Spleen (tissue), 13 donors: Measurements from ENCODE around the gene MED26. TPM values are rescaled to one million over a fixed set of nuclear protein-coding genes. Genes with fewer than 3 reads are reported as not detected.
A peak's percentile ranks its signal among the peaks of the same experiment; 100 is the strongest.
"Not testable (repeated sequence)": the region's sequence is repeated elsewhere in the genome, so short reads cannot be mapped to it uniquely, and the experiment has no call there.

Experiments used
- DNase-seq: peaks from one replicate; pipeline ENCODE4 v3.0.0-alpha.2; 2020
- H3K27ac ChIP-seq, 8 donors: fragments of 200-600 bp; sonication (generic) in 7 of 8; 1 replicate in 4 of 8; 2 replicates in 4 of 8; pipeline versions ENCODE4 v1.5.0 to v1.8.0; 2016 to 2021; ENCODE audit warnings: inconsistent platforms in 4 of 8, mild to moderate bottlenecking in 4 of 8, moderate library complexity in 1 of 8
- H3K27me3 ChIP-seq, 7 donors: fragments of 200-600 bp; sonication (generic) in 6 of 7; replicated peaks in 1 of 7; 1 replicate in 4 of 7; 2 replicates in 3 of 7; pipeline versions ENCODE4 v1.5.0 to v1.8.0; 2016 to 2021; ENCODE audit warnings: inconsistent platforms in 3 of 7, mild to moderate bottlenecking in 1 of 7
- H3K36me3 ChIP-seq, 6 donors: fragments of 200-600 bp; sonication (generic) in 5 of 6; 1 replicate in 4 of 6; 2 replicates in 2 of 6; pipeline versions ENCODE4 v1.5.0 to v1.8.0; 2016 to 2021; ENCODE audit warnings: inconsistent platforms in 2 of 6
- H3K4me1 ChIP-seq, 6 donors: fragments of 200-600 bp; sonication (generic) in 5 of 6; 1 replicate in 3 of 6; 2 replicates in 3 of 6; pipeline versions ENCODE4 v1.5.0 to v1.8.0; 2016 to 2021; ENCODE audit warnings: inconsistent platforms in 3 of 6
- H3K4me3 ChIP-seq, 8 donors: fragments of 200-600 bp; sonication (generic) in 7 of 8; 1 replicate in 4 of 8; 2 replicates in 4 of 8; pipeline versions ENCODE4 v1.5.0 to v1.8.0; 2016 to 2021; ENCODE audit warnings: inconsistent platforms in 4 of 8, mild to moderate bottlenecking in 4 of 8, moderate library complexity in 2 of 8
- H3K9me3 ChIP-seq, 8 donors: fragments of 200-600 bp; sonication (generic) in 7 of 8; 1 replicate in 4 of 8; 2 replicates in 4 of 8; pipeline versions ENCODE4 v1.5.0 to v1.8.0; 2016 to 2021; ENCODE audit warnings: inconsistent platforms in 4 of 8
- CTCF ChIP-seq, 11 experiments: fragments of 200-600 bp in 7 of 11; fragments of 450-650 bp in 4 of 11; sonication (generic) in 4 of 11; IDR thresholded peaks in 8 of 11; conservative IDR thresholded peaks in 3 of 11; 1 replicate in 7 of 11; 2 replicates in 4 of 11; pipeline versions ENCODE4 v1.4.0 to v1.8.0; 2016 to 2021; ENCODE audit warnings: antibody characterized with exemption in 11 of 11, inconsistent platforms in 4 of 11, mild to moderate bottlenecking in 1 of 11
- POLR2A ChIP-seq, 3 donors: fragments of 450-650 bp; IDR thresholded peaks; one replicate each; pipeline ENCODE4 v1.5.1; 2017; ENCODE audit warnings: antibody characterized with exemption in 3 of 3, mild to moderate bottlenecking in 1 of 3
- POLR2AphosphoS5 ChIP-seq, 3 donors: sonication (generic); formaldehyde crosslinking; IDR thresholded peaks; one replicate each; pipeline ENCODE4 v1.5.1; 2017; ENCODE audit warnings: antibody characterized with exemption in 3 of 3
- WGBS, 5 donors: extraction: QIAGEN DNeasy Blood & Tissue Kit in 3 of 5; methylation state at CpG; one replicate each; pipeline versions ENCODE4 v1.1.5 to v1.1.7; 2013 to 2018; 5-methylcytosine and 5-hydroxymethylcytosine counted together
- intact Hi-C: fragments of 100-400 bp; cut with DNase I; formaldehyde crosslinking; loops from one replicate; pipeline ENCODE4 v1.15.0; 2023; ENCODE audit warnings: low total_unique reads
- long read RNA-seq, 2 donors: transcript quantifications; one replicate each; lab custom pipeline, GENCODE V29; 2026
- polyA plus RNA-seq, 3 donors: library from polyadenylated mRNA; stranded (reverse); fragments of 200-250 nt; gene quantifications; one replicate each; pipeline ENCODE4 v1.2.1, GENCODE V29; 2013
- total RNA-seq, 7 donors: library from RNA; depleted of rRNA in 3 of 7; stranded (reverse); fragments of >200 nt in 3 of 7; fragmentation: NEBNext Ultra II Directional in 4 of 7; extraction: Animal tissue kit (Norgen Biotek cat#: 25700) in 4 of 7; gene quantifications; one replicate each; pipeline versions ENCODE4 v1.1.0 to v1.2.1, GENCODE V29; 2016 to 2021
- donor health status: healthy with polysubstance abuse.
- donor health status: DM: no; HTN: no; CAD: no; lungs with moderate emphysema.
- donor health status: DM: no; HTN: no; CAD: no.
- donor health status: Bipolar disorder and iron deficiency.
- donor health status: healthy.
- donor health status: DM: no; HTN: no; CAD: no.
- donor health status: DM: yes; HTN: yes; CAD: no.

The MED26 gene
- total RNA-seq (10 to 100 TPM; 10.4 to 20.4 (median 17.1) TPM), polyA plus RNA-seq (1 to 10 TPM; 6.5 to 9.8 (median 8.8) TPM)
- long read RNA-seq, donor 1, transcript MED26-202 (1 exons, 3,871 nt): major isoform, 9 of 10 reads
- long read RNA-seq, donor 1, partial matches to known transcripts: 0 of 10 reads
- long read RNA-seq, donor 1, other reads (novel, unspliced or antisense): 0 of 10 reads
- long read RNA-seq, donor 2, transcript MED26-202 (1 exons, 3,871 nt): major isoform, 9 of 10 reads
- long read RNA-seq, donor 2, partial matches to known transcripts: 0 of 10 reads
- long read RNA-seq, donor 2, other reads (novel, unspliced or antisense): 0 of 10 reads

DNA sequence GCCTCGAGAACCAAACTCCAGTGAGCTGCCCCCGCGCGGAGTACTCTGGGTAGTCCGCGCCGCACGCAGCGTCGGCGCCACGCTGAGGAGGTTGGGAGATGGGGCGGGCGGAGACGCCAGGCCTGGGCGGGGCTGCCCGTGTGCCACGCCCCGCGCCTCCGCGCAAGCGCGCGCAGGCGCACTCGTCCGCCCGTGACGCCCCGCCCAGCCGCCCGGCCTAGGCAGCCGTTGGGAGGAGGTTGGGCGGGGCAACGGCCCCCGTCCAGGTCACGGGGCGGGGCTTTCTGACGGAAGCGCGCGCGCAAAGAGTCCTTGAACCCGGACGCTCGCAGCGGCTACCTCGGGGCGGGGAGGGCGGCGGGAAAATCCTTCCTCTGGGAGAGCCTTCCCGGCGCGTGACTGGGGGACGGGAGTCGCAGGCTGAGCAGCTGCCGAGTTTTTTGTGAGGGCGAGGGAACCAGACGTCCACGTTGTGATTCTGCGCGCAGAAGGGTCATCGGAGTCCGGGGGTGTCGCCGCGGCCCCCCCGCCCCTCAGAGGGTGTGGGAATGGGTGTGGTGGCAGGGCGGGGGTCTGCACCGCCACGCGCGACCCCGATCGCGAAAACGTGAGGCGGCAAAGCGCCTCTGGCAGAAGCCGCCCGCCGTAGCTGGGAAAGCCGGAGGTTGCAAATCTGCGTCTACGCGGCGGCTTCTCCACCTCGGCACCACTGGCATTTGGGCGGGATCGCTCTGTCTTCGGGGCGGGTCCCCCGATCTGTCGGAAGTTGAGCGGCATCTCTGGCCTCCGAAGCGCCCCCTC, at the start of gene MED26:
MED26 (minus strand) TSS at position 22 of the 801 bp plus-strand sequence. CDS start 261 bp downstream, outside the sequence.
- peak; percentile 98 for DNase-seq
- TF ChIP-seq CTCF (IDR thresholded peaks at IDR 0.05 in 8 of 11, conservative IDR thresholded peaks at IDR 0.05 in 3 of 11) (peak in 4 of 11 experiments; percentile 38 to 54 (median 48)), POLR2AphosphoS5 (IDR thresholded peaks at IDR 0.05) (peak; percentile 91 to 96 (median 93)), POLR2A (IDR thresholded peaks at IDR 0.05) (peak in 1 of 3 donors; percentile 54)
- Histone ChIP-seq H3K27me3 (no peaks in the 10 kb centered on the region), H3K4me1 (peaks cover 22 to 57% (median 45%) of the 10 kb centered on the region in 6 donors), H3K36me3 (peaks cover 0 to 59% (median 25%) of the 10 kb centered on the region in 6 donors), H3K9me3 (no peaks in the 10 kb centered on the region), H3K27ac (peak within 1 kb of the TSS; percentile 94 to 99 (median 96)), H3K4me3 (peak within 1 kb of the TSS; percentile 76 to 99 (median 93))
- WGBS, 5 donors: 0 to 1% (median 0%) methylated on average over 63 to 98 of the region's 98 CpGs
- intact Hi-C loops: no loop called here

- TF ChIP-seq POLR2A (IDR thresholded peaks at IDR 0.05) (no peak), CTCF (IDR thresholded peaks at IDR 0.05 in 8 of 11, conservative IDR thresholded peaks at IDR 0.05 in 3 of 11) (no peak)
- peak overlapping the region in 3 of 8 donors; percentile 21 to 51 (median 49) for H3K27ac ChIP-seq
- no peak overlapping the region for H3K4me3 ChIP-seq
- peaks cover 0 to 23% (median 17%) of the 10 kb centered on the region in 8 donors for H3K9me3 ChIP-seq
- peaks cover 0 to 22% (median 0%) of the 10 kb centered on the region in 6 donors for H3K4me1 ChIP-seq
- DNase-seq: no peak
- H3K36me3 ChIP-seq: peaks cover 0 to 26% (median 16%) of the 10 kb centered on the region in 6 donors
- no peaks in the 10 kb centered on the region for H3K27me3 ChIP-seq
- intact Hi-C loops: no loop called here
Measured at GRCh38 chr19:16677055-16677454, 49.1 kb upstream of the MED26 start.

DNA sequence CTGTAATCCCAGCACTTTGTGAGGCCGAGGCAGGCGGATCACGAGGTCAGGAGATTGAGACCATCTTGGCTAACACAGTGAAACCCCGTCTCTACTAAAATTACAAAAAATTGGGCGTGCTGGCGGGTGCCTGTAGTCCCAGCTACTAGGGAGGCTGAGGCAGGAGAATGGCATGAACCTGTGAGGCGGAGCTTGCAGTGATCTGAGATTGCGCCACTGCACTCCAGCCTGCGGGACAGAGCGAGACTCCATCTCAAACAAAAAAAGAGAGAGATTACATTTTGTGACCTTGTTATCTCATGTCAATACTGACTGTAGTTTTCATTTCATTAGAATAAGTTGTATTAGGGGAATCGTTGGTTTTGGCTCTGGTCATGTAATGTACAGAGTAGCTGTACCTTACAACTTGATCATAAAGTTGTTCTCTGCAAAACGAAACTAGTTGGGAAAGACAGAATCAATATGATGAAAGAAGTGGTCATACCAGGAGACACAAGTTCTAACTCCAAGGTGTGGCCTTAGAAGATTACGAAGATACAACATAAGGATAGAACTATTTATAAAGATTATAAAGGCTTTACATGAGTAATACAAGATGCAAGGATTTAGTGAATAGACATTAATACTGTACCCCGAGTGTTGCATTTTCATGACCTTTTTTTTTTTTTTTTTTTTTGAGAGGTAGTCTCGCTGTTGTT, 48.2 kb upstream of the MED26 start:
- Histone ChIP-seq H3K27ac (peak overlapping the region in 3 of 8 donors; percentile 21 to 51 (median 49)), H3K4me1 (peaks cover 0 to 22% (median 0%) of the 10 kb centered on the region in 6 donors), H3K9me3 (peaks cover 0 to 15% (median 10%) of the 10 kb centered on the region in 8 donors), H3K4me3 (no peak overlapping the region), H3K36me3 (peaks cover 0 to 18% (median 11%) of the 10 kb centered on the region in 6 donors), H3K27me3 (no peaks in the 10 kb centered on the region)
- no peak for TF ChIP-seq CTCF (IDR thresholded peaks at IDR 0.05 in 8 of 11, conservative IDR thresholded peaks at IDR 0.05 in 3 of 11)
- no peak for TF ChIP-seq POLR2A (IDR thresholded peaks at IDR 0.05)
- TF ChIP-seq POLR2AphosphoS5 (IDR thresholded peaks at IDR 0.05): no peak
- WGBS, 5 donors: 84 to 93% (median 87%) methylated on average over 15 of the region's 15 CpGs
- DNase-seq: no peak
- intact Hi-C loops: no loop called here

- H3K36me3 ChIP-seq, H3K4me3 ChIP-seq, H3K27me3 ChIP-seq, intact Hi-C loops, H3K9me3 ChIP-seq, DNase-seq: not testable (repeated sequence)
- Histone ChIP-seq H3K27ac (peak overlapping the region in 4 of 8 donors; percentile 5 to 70 (median 63)), H3K4me1 (peaks cover 0 to 22% (median 0%) of the 10 kb centered on the region in 6 donors)
- 64 to 91% (median 75%) methylated on average over 4 of the region's 4 CpGs for WGBS, 5 donors
Measured at GRCh38 chr19:16673839-16674238, 45.8 kb upstream of the MED26 start.
